SH-SY5Y (cell line): ENCODE measurements around the gene SLFN13.

ENCODE experiments used
- GATA2 ChIP-seq: IDR thresholded peaks from 2 replicates; pipeline ENCODE4 v1.6.1; 2011; ENCODE audit warnings: mild to moderate bottlenecking, low read depth, low read length
- GATA3 ChIP-seq: IDR thresholded peaks from 2 replicates; pipeline ENCODE4 v1.6.1; 2011; ENCODE audit warnings: low read depth, mild to moderate bottlenecking, low read length, moderate library complexity

DNA sequence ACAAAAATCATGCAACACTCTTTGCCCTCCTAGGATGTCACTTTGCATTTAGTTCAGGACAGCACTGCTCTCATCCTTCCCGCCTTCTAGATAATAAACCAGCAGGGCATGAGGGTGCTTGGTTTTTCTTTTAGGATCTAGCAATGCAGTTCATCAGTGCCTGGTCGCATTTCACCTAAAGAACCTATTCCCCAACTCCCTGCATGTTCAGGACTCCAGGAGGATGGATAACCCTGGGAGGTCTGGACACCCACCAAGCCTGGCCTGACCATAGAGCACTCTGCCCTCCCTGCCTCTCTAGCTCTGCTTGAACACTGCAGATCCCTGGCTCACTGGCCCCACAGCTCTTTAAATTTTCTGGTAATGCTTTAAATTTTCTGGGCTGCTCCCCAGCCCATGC lies 18.9 kb downstream of the SLFN13 start:
- TF ChIP-seq GATA2: no peak
- no peak for TF ChIP-seq GATA3
